Astrocyte of the spinal cord (primary cell): ENCODE data around the gene ADAM12.

ENCODE experiments used
- DNase-seq: peaks from one replicate; pipeline ENCODE4 v3.0.0; 2011; ENCODE audit warnings: low read depth, low spot score
- H3K4me3 ChIP-seq: 2 replicates; pipeline ENCODE4 v1.5.1; 2011; ENCODE audit warnings: low read depth, mild to moderate bottlenecking, low read length, moderate library complexity
- CTCF ChIP-seq: IDR thresholded peaks from 2 replicates; pipeline ENCODE4 v1.5.1; 2012; ENCODE audit warnings: low read depth, mild to moderate bottlenecking, low read length, inconsistent platforms
- in situ Hi-C: cut with HindIII; loops from 2 replicates; pipeline ENCODE4 v1.10.0; 2017; ENCODE audit warnings: low sequenced_read_pairs

ADAM12 gene

DNA sequence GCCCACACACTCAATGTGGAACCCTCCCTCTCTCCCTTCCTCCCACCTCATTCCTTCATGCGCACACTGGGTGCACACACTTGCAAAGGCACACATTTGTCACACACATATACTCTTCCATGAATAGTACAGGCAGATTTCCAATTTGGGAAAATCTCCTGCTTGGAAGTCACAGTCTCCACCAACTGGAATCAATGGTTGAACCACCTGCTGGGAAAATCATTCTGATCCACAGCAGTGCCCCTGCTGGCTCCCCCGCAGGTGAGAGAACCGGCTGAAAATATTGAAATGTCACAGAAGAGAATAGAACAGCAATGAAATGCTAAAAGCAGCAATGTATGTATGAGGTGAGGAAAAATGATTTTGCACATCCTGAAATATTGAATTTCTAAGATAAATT lies 232.7 kb downstream of the ADAM12 start:
- DNase-seq: no peak
- H3K4me3 ChIP-seq: no peak overlapping the region
- in situ Hi-C loops: no loop called here

DNA sequence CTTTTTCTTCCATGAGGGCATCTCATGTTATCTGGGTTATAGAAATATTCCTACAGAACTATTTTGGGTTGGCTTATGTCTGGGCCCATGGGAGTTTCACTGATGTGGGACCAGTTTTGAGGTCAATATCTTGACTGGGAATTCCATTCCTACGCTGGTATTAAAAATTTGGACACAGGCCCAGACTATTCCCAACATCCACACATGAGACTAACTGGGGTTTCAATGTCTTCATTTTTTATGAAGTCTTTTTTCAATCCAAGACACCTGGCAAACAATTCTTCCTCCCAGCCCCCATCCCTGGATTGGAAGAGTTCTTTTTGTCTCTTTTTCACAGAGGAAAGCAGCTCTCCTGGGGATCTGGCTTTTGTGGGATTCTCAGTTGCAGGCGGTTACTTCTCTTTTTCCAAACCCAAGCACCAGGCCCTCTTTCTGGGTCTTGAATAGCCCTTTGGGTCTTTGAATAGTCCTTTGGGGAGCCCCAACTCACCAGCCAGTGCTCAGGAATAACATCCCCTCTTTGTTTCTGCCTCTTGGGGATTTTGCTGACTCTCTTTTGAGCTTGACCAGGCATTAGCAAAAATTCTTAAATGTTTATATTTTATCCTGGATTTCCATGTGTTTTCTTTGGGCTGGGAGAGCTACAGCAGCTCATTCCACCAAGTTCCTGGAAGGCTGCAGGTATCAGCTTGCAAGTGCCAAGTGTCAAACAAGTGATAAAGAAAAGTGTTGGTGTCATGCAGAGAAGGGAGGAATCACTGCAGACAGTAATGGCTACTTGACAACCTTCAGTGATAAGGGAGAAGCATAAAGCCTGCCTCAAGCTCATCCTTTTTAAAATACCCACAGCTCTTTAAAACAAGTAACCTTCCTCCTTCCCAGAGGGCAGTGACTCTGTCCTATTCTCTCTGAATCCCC lies 234.3 kb downstream of the ADAM12 start:
- no peak for DNase-seq
- in situ Hi-C loops: no loop called here
- H3K4me3 ChIP-seq: no peak overlapping the region
- TF ChIP-seq CTCF: no peak

More for the DNA sequence above, 232.7 kb downstream of the ADAM12 start:
- no peak for TF ChIP-seq CTCF

DNA sequence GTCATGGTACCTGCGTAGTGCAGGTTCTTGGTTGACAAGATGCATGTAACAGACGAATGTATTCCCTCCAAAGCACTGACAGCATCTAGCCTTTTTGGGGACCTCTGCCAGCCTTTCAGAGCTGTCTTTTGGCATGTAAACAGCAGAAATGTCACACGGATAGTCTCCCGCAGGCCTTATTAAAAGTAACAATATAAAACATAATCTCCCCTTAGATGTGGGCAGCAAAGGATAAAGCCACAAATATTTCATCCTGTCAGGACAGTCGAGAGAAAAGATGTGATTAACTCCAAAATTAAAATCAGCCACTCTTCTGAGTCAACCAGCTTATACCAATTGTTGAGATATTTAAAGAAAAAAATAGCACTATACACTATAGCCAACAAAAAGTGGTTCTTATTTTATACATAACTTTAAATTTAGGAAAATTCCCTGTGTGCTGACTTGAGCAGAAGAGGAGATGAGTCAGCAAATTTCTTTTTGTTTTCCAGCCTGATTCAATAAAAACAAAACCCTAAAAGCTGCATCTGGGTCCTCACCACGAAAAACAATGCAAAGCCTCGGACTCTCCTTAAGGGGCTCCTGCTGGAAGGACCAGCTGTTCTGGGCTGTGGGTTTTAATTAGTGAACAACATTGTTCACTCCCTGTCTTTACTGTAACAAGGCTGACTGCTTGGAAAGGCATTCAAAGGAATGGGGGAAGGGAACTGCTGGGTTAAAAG lies 240.2 kb downstream of the ADAM12 start:
- no peak for TF ChIP-seq CTCF
- DNase-seq: peak; percentile 83
- in situ Hi-C loops: no loop called here
- H3K4me3 ChIP-seq: no peak overlapping the region

GRCh38 chr10:126146771-126147170 lies 241.5 kb downstream of the ADAM12 start:
- in situ Hi-C loops: no loop called here
- DNase-seq: no peak
- no peak for TF ChIP-seq CTCF
- H3K4me3 ChIP-seq: no peak overlapping the region

DNA sequence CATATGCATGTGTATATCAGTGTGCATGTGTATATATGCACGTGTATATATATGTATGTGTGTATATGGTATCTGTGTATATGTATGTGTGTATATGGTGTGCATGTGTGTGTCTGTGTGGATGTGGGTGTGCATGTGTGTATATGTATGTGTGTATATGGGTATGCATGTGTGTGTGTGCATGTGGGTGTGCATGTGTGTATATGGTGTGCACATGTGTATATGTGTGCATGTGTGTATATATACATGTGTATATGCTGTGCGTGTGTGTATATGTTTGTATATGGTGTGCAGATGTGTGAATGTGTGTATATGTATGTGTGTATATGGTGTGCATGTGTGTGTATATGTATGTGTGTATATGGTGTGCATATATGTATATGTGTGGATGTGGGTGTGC lies 245.2 kb downstream of the ADAM12 start:
- no peak for TF ChIP-seq CTCF
- in situ Hi-C loops: no loop called here
- H3K4me3 ChIP-seq: no peak overlapping the region
- DNase-seq: no peak

- TF ChIP-seq CTCF: no peak
- in situ Hi-C loops: no loop called here
- H3K4me3 ChIP-seq: no peak overlapping the region
- DNase-seq: no peak
These were observed 247.5 kb downstream of the ADAM12 start for GRCh38 chr10:126140746-126141273.
